Measurements from ENCODE around the gene SEC11C.

The SEC11C gene

GRCh38 chr18:59156316-59156715 is 16.6 kb downstream of the SEC11C start:
- TF ChIP-seq ZFX (IDR thresholded peaks at IDR 0.05; ENCODE audit: borderline replicate concordance) (no peak), CTCF (IDR thresholded peaks at IDR 0.05) (no peak)
- H3K27ac ChIP-seq, result no peak overlapping the region

- no peak for TF ChIP-seq CTCF (IDR thresholded peaks at IDR 0.05)
- no peak for TF ChIP-seq ZFX (IDR thresholded peaks at IDR 0.05; ENCODE audit: borderline replicate concordance)
Observed at GRCh38 chr18:59159265-59159664, 19.6 kb downstream of the SEC11C start.

GRCh38 chr18:59159986-59160385 is 20.3 kb downstream of the SEC11C start:
- no peak overlapping the region for H3K27ac ChIP-seq
- TF ChIP-seq CTCF (IDR thresholded peaks at IDR 0.05), result no peak
- no peak for TF ChIP-seq ZFX (IDR thresholded peaks at IDR 0.05; ENCODE audit: borderline replicate concordance)

More at GRCh38 chr18:59159265-59159664, 19.6 kb downstream of the SEC11C start:
- H3K27ac ChIP-seq, result no peak overlapping the region

- no peak overlapping the region for H3K27ac ChIP-seq
- TF ChIP-seq CTCF (IDR thresholded peaks at IDR 0.05) (no peak), ZFX (IDR thresholded peaks at IDR 0.05; ENCODE audit: borderline replicate concordance) (no peak)
Observed at GRCh38 chr18:59172664-59173249, 33.1 kb downstream of the SEC11C start.

GRCh38 chr18:59177485-59177884 is 37.8 kb downstream of the SEC11C start:
- TF ChIP-seq CTCF (IDR thresholded peaks at IDR 0.05) (no peak), ZFX (IDR thresholded peaks at IDR 0.05; ENCODE audit: borderline replicate concordance) (no peak)
- H3K27ac ChIP-seq, result no peak overlapping the region

- TF ChIP-seq CTCF (IDR thresholded peaks at IDR 0.05) (no peak), ZFX (IDR thresholded peaks at IDR 0.05; ENCODE audit: borderline replicate concordance) (no peak)
- no peak overlapping the region for H3K27ac ChIP-seq
Observed at GRCh38 chr18:59180150-59180845, 40.6 kb downstream of the SEC11C start.

GRCh38 chr18:59182673-59183072 is 43.0 kb downstream of the SEC11C start:
- no peak overlapping the region for H3K27ac ChIP-seq
- no peak for TF ChIP-seq CTCF (IDR thresholded peaks at IDR 0.05)
- TF ChIP-seq ZFX (IDR thresholded peaks at IDR 0.05; ENCODE audit: borderline replicate concordance), result no peak
